ENCODE data around the gene GPR55.

DNA sequence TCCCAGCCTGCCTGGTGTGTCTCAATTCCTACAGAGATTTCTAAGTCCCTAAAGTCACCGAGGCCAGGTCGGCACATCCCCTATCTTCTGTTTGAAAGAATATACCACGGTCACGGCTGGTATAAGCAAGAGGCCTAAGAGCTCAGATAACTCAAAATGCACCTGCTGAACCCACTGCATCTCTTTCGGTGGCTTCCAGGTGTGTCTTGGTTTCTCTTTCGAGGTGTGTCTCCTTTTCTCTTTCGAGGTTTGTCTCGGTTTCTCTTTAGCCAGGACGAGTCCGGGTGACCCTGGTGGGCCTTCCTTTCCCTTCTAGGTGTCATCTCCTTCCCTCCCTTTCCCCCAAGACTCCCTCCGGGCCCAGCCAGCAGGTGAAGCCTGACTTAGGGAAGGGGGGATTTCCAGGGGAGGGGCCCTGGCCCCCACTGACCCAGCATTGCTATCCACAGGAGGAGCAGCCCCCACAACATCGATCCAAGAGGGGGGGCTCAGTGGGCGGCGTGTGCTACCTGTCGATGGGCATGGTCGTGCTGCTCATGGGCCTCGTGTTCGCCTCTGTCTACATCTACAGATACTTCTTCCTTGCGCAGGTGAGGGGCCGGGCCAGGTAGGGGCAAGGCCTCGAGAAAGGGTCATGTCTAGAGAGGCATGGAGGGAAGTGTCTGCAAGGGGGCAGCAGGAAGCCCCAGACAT is 51.9 kb downstream of the GPR55 start:
- TF ChIP-seq POLR2A (IDR thresholded peaks at IDR 0.05) = no peak
- TF ChIP-seq, protein P1, sequence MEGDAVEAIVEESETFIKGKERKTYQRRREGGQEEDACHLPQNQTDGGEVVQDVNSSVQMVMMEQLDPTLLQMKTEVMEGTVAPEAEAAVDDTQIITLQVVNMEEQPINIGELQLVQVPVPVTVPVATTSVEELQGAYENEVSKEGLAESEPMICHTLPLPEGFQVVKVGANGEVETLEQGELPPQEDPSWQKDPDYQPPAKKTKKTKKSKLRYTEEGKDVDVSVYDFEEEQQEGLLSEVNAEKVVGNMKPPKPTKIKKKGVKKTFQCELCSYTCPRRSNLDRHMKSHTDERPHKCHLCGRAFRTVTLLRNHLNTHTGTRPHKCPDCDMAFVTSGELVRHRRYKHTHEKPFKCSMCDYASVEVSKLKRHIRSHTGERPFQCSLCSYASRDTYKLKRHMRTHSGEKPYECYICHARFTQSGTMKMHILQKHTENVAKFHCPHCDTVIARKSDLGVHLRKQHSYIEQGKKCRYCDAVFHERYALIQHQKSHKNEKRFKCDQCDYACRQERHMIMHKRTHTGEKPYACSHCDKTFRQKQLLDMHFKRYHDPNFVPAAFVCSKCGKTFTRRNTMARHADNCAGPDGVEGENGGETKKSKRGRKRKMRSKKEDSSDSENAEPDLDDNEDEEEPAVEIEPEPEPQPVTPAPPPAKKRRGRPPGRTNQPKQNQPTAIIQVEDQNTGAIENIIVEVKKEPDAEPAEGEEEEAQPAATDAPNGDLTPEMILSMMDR (IDR thresholded peaks at IDR 0.05) = no peak
- TF ChIP-seq POLR2AphosphoS5 (IDR thresholded peaks at IDR 0.05) = no peak
